HG02973 (cell line): ENCODE data around the gene RUFY4.
"Not testable (repeated sequence)": the region's sequence is repeated elsewhere in the genome, so short reads cannot be mapped to it uniquely, and the experiment has no call there.

Experiments used
- ATAC-seq: cut with Tn5 transposase; IDR thresholded peaks from one replicate; pipeline ENCODE4 v1.9.1; 2021; ENCODE audit warnings: moderate library complexity; ENCODE audit not compliant: unreplicated experiment

The RUFY4 gene

GRCh38 chr2:218030409-218031195, 38.5 kb upstream of the RUFY4 start:
- no peak for ATAC-seq

- ATAC-seq = no peak
These were observed 37.8 kb upstream of the RUFY4 start for GRCh38 chr2:218031261-218031660.

GRCh38 chr2:218031771-218032257, 37.2 kb upstream of the RUFY4 start:
- no peak for ATAC-seq

GRCh38 chr2:218032336-218033171, 36.5 kb upstream of the RUFY4 start:
- ATAC-seq = no peak

- no peak for ATAC-seq
These were observed 35.9 kb upstream of the RUFY4 start for GRCh38 chr2:218033208-218033589.

- ATAC-seq = no peak
These were observed 35.2 kb upstream of the RUFY4 start for GRCh38 chr2:218033590-218034496.

- ATAC-seq = peak; percentile 68
These were observed 34.4 kb upstream of the RUFY4 start for GRCh38 chr2:218034497-218035213.

- no peak for ATAC-seq
These were observed 33.5 kb upstream of the RUFY4 start for GRCh38 chr2:218035463-218036100.

- no peak for ATAC-seq
These were observed 32.7 kb upstream of the RUFY4 start for GRCh38 chr2:218036371-218036770.

GRCh38 chr2:218039171-218039570, 29.9 kb upstream of the RUFY4 start:
- ATAC-seq = no peak

GRCh38 chr2:218040883-218041282, 28.2 kb upstream of the RUFY4 start:
- ATAC-seq = no peak

- ATAC-seq = no peak
These were observed 27.5 kb upstream of the RUFY4 start for GRCh38 chr2:218041302-218042168.

- ATAC-seq = no peak
These were observed 26.0 kb upstream of the RUFY4 start for GRCh38 chr2:218043100-218043499.

- ATAC-seq = no peak
These were observed 25.3 kb upstream of the RUFY4 start for GRCh38 chr2:218043701-218044109.

- ATAC-seq = not testable (repeated sequence)
These were observed 24.5 kb upstream of the RUFY4 start for GRCh38 chr2:218044599-218044998.

GRCh38 chr2:218046238-218046637, 22.8 kb upstream of the RUFY4 start:
- ATAC-seq = peak; percentile 77

GRCh38 chr2:218047536-218048225, 21.4 kb upstream of the RUFY4 start:
- ATAC-seq = no peak

GRCh38 chr2:218051903-218052302, 17.1 kb upstream of the RUFY4 start:
- no peak for ATAC-seq
